SK-MEL-5 (cell line): Measurements from ENCODE around the gene CAMK1D. TPM values are rescaled to one million over a fixed set of nuclear protein-coding genes. Genes with fewer than 3 reads are reported as not detected.

Experiments
- DNase-seq: peaks from one replicate; pipeline ENCODE4 v3.0.0-alpha.2; 2016; ENCODE audit warnings: low read depth, low spot score
- in situ Hi-C: cut with HindIII; loops from 2 replicates; pipeline ENCODE4 v1.10.0; 2016; ENCODE audit warnings: low sequenced_read_pairs, high pct_unique_total_duplicates, low pct_unique_long_range_greater_than_20kb
- total RNA-seq: library from RNA; depleted of rRNA; stranded (reverse); fragments of >200 nt; shearing (Covaris generic); gene quantifications from 2 replicates; pipeline ENCODE4 v1.2.3, GENCODE V29; 2014

CAMK1D gene
- total RNA-seq, 1 experiment from 2014 or later = 0.37 TPM

GRCh38 chr10:12572281-12572680, 222.9 kb downstream of the CAMK1D start:
- no peak for DNase-seq
- in situ Hi-C loops = no loop called here

- DNase-seq = no peak
- in situ Hi-C loops = no loop called here
These were observed 228.3 kb downstream of the CAMK1D start for GRCh38 chr10:12577610-12578009.

GRCh38 chr10:12579954-12580858, 230.9 kb downstream of the CAMK1D start:
- no peak for DNase-seq
- in situ Hi-C loops = no loop called here

- in situ Hi-C loops = no loop called here
- no peak for DNase-seq
These were observed 234.7 kb downstream of the CAMK1D start for GRCh38 chr10:12583891-12584595.

- no peak for DNase-seq
- in situ Hi-C loops = no loop called here
These were observed 237.4 kb downstream of the CAMK1D start for GRCh38 chr10:12586741-12587140.

- no peak for DNase-seq
- in situ Hi-C loops = no loop called here
These were observed 238.1 kb downstream of the CAMK1D start for GRCh38 chr10:12587451-12587888.

- in situ Hi-C loops = no loop called here
- no peak for DNase-seq
These were observed 238.9 kb downstream of the CAMK1D start for GRCh38 chr10:12588091-12588860.

- in situ Hi-C loops = no loop called here
- DNase-seq = no peak
These were observed 239.9 kb downstream of the CAMK1D start for GRCh38 chr10:12589291-12589690.

GRCh38 chr10:12589791-12590190, 240.4 kb downstream of the CAMK1D start:
- DNase-seq = no peak
- in situ Hi-C loops = no loop called here

- in situ Hi-C loops = no loop called here
- DNase-seq = no peak
These were observed 241.6 kb downstream of the CAMK1D start for GRCh38 chr10:12590675-12591659.

- in situ Hi-C loops = no loop called here
- DNase-seq = no peak
These were observed 243.6 kb downstream of the CAMK1D start for GRCh38 chr10:12592967-12593366.

GRCh38 chr10:12594448-12594944, 245.1 kb downstream of the CAMK1D start:
- DNase-seq = no peak
- in situ Hi-C loops = no loop called here

GRCh38 chr10:12595936-12596576, 246.7 kb downstream of the CAMK1D start:
- no peak for DNase-seq
- in situ Hi-C loops = no loop called here

- in situ Hi-C loops = no loop called here
- DNase-seq = no peak
These were observed 247.8 kb downstream of the CAMK1D start for GRCh38 chr10:12597176-12597575.

- in situ Hi-C loops = no loop called here
- DNase-seq = no peak
These were observed 248.7 kb downstream of the CAMK1D start for GRCh38 chr10:12597788-12598765.
